ENCODE measurements around the gene FEZ2.

DNA sequence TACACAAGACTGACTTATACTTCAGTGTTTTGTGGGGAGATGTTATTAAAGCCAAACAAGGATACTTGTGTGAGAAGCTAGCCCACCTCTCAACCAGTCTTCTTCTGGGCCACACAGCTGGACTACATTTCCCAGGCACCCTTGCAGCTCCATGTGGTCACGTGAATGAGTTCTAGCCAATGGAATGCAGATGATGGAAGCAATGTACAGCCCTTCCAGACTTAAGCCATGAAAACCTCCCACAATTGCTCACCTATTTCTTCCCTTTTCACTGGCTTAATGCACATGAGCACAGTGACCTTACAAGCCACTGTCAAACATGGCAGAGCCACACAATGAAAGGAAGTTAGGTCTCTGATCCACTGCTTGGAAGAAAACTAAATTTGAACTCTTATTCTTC, 20.4 kb upstream of the FEZ2 start:
- TF ChIP-seq, protein P1, sequence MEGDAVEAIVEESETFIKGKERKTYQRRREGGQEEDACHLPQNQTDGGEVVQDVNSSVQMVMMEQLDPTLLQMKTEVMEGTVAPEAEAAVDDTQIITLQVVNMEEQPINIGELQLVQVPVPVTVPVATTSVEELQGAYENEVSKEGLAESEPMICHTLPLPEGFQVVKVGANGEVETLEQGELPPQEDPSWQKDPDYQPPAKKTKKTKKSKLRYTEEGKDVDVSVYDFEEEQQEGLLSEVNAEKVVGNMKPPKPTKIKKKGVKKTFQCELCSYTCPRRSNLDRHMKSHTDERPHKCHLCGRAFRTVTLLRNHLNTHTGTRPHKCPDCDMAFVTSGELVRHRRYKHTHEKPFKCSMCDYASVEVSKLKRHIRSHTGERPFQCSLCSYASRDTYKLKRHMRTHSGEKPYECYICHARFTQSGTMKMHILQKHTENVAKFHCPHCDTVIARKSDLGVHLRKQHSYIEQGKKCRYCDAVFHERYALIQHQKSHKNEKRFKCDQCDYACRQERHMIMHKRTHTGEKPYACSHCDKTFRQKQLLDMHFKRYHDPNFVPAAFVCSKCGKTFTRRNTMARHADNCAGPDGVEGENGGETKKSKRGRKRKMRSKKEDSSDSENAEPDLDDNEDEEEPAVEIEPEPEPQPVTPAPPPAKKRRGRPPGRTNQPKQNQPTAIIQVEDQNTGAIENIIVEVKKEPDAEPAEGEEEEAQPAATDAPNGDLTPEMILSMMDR (IDR thresholded peaks at IDR 0.05; ENCODE audit: extremely low read depth in 1 of 2, insufficient read depth in 1 of 2, low read depth in 1 of 2, low read length in 2 of 2): no peak
- no peak for TF ChIP-seq EZH2 (IDR thresholded peaks at IDR 0.05; ENCODE audit: borderline replicate concordance, low read depth, low read length, severe bottlenecking)
- no peak for TF ChIP-seq GATA2 (IDR thresholded peaks at IDR 0.05; ENCODE audit: insufficient read depth, insufficient read length, low read depth, low read length)
- no peak for TF ChIP-seq POLR2AphosphoS5 (IDR thresholded peaks at IDR 0.05; ENCODE audit: insufficient read depth, low read depth, low read length)
